DMS53 treated with DMSO at 0.1 percent for 48 hours (cell line): ENCODE measurements around the gene PGRMC2.

Source experiments
- DNase-seq: peaks from one replicate; lab custom pipeline; 2025; ENCODE audit not compliant: unreplicated experiment; lab: John Stamatoyannopoulos, UW

PGRMC2 gene

GRCh38 chr4:128299848-128300247 is 12.2 kb upstream of the PGRMC2 start:
- no peak for DNase-seq

- DNase-seq, result no peak
Measured at GRCh38 chr4:128298852-128299251, 11.2 kb upstream of the PGRMC2 start.

GRCh38 chr4:128298146-128298758 is 10.6 kb upstream of the PGRMC2 start:
- no peak for DNase-seq

GRCh38 chr4:128295255-128295654 is 7.6 kb upstream of the PGRMC2 start:
- no peak for DNase-seq

- no peak for DNase-seq
Measured at GRCh38 chr4:128294464-128294863, 6.9 kb upstream of the PGRMC2 start.

GRCh38 chr4:128292349-128292748 is 4.7 kb upstream of the PGRMC2 start:
- no peak for DNase-seq

GRCh38 chr4:128291096-128291495 is 3.5 kb upstream of the PGRMC2 start:
- no peak for DNase-seq

GRCh38 chr4:128290526-128290925 is 2.9 kb upstream of the PGRMC2 start:
- no peak for DNase-seq

- DNase-seq, result no peak
Measured at GRCh38 chr4:128289523-128290158, 2.0 kb upstream of the PGRMC2 start.

GRCh38 chr4:128288689-128289106 is 1.1 kb upstream of the PGRMC2 start:
- DNase-seq, result peak; percentile 36

GRCh38 chr4:128287871-128288688 is 467 bp upstream of the PGRMC2 start:
- peak; percentile 96 for DNase-seq

GRCh38 chr4:128286474-128287058 is 1.0 kb downstream of the PGRMC2 start:
- DNase-seq, result peak; percentile 7

GRCh38 chr4:128285085-128285997 is 2.3 kb downstream of the PGRMC2 start:
- DNase-seq, result no peak

GRCh38 chr4:128284317-128284716 is 3.3 kb downstream of the PGRMC2 start:
- DNase-seq, result no peak

- DNase-seq, result no peak
Measured at GRCh38 chr4:128283071-128283470, 4.5 kb downstream of the PGRMC2 start.

- no peak for DNase-seq
Measured at GRCh38 chr4:128282516-128282915, 5.1 kb downstream of the PGRMC2 start.

- no peak for DNase-seq
Measured at GRCh38 chr4:128281354-128281753, 6.3 kb downstream of the PGRMC2 start.

- DNase-seq, result no peak
Measured at GRCh38 chr4:128279624-128280225, 7.9 kb downstream of the PGRMC2 start.

- no peak for DNase-seq
Measured at GRCh38 chr4:128277856-128278255, 9.8 kb downstream of the PGRMC2 start.

- no peak for DNase-seq
Measured at GRCh38 chr4:128275346-128275745, 12.3 kb downstream of the PGRMC2 start.
